Mucosa of gallbladder (tissue), 1 donor: ENCODE results near the gene GATC. TPM values are rescaled to one million over a fixed set of nuclear protein-coding genes. Genes with fewer than 3 reads are reported as not detected.
A peak's percentile ranks its signal among the peaks of the same experiment; 100 is the strongest.
"Not testable (repeated sequence)": the region's sequence is repeated elsewhere in the genome, so short reads cannot be mapped to it uniquely, and the experiment has no call there.

Experiments used
- DNase-seq: peaks from one replicate; pipeline ENCODE4 v3.0.0-alpha.2; 2020; ENCODE audit warnings: low spot score
- total RNA-seq: library from RNA; stranded (reverse); gene quantifications from one replicate; pipeline ENCODE4 v1.2.1, GENCODE V29; 2021
- donor health status: DM: no; HTN: no; CAD: no.

GATC gene
- total RNA-seq, 1 donor from 2014 or later, result 30.2 TPM

DNA sequence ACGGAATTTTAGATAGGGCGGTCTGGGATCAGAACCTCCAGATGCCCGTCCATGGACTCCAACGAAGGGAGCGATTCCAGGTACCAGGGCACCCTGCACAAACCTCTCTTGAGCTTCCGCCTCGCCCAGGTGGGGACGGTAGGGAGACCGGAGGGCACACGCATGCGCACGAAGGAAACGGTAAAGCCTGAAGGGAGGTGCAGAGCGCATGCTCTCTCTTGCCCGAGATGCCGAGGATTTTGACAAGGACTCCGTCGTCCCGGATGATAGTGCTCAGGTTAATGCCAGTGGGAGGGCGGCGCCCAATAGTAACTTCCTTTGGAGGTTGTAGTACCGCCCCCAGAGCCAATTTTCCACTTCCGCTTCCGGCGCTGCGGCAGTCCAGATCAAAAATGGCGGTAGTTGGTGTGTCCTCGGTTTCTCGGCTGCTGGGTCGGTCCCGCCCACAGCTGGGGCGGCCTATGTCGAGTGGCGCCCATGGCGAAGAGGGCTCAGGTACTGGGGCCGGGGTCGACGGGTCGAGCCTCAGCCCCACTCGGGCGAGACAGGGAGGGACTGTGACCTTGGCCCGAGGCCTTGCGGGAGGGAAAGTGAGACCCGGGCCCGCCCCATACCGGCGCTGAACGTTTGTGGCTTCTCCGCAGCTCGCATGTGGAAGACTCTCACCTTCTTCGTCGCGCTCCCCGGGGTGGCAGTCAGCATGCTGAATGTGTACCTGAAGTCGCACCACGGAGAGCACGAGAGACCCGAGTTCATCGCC lies 8.3 kb upstream of the GATC start, which contains the start of gene COX6A1:
Gene COX6A1 (plus strand): TSS at position 379 of the 760 bp plus-strand sequence. CDS start 14 bp downstream, at position 393.
- peak; percentile 97 for DNase-seq

- DNase-seq, result no peak
Measured at GRCh38 chr12:120438495-120439198, 7.6 kb upstream of the GATC start.

DNA sequence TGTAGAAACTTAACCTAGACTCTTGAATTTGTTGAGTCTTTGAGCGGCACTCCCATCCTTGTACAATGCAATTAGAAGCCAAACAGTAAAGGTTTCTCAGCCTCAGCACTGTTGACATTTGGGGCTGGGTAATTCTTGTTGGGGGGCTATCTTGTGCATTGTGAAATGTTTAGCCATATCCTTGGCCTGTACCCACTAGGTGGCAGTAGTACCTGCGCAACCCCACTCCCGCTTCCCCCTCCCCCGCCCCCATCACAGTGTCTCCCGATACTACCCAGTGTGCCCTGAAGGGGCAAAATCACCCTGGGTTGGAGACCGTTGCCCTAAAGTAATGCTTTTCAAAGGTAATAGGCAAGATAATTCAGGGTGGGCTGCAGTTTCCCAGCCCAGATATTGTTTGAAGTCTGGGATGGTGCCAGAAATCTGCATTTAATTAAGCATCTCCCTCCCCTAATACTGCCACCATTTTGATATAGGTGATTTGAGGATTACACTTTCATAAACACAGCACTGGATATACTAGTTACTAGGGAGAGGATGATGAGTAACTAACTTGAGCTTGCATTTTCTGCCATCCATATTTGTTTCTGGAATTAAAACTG lies 6.5 kb upstream of the GATC start:
- peak; percentile 34 for DNase-seq

DNA sequence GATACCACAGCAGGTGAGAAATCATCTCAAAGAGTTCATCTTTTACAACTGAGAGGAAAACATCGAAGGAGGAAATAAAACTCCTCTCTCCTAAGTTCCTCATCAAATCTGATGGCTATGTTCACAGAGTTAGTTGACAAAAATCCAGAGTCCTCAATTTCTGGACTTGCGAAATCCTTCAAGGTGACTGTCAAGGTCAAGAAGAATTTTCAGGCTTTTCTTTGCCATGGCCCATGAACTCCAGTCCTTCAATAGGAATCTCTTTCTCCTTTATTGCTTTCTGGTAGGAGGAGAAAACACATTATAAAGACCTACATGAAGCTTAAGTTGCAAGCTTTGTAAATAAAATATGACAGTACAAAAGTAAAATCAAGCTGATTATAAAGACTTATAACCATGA lies 1.6 kb upstream of the GATC start:
- no peak for DNase-seq

DNA sequence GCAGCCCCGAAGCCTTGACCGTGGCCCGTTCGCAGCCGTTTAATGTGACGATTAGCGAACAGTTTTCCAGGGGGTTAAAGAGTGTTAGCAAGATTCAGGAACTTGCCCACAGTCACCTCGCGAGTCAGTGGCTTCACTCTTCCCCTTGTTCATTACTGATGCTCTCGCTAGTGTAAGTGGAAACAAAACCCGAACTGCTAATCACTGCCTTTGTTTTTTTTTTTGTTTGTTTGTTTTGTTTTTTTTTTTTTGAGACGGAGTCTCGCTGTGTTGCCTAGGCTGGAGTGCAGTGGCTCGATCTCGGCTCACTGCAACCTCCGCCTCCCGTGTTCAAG lies 567 bp downstream of the GATC start:
- not testable (repeated sequence) for DNase-seq

DNA sequence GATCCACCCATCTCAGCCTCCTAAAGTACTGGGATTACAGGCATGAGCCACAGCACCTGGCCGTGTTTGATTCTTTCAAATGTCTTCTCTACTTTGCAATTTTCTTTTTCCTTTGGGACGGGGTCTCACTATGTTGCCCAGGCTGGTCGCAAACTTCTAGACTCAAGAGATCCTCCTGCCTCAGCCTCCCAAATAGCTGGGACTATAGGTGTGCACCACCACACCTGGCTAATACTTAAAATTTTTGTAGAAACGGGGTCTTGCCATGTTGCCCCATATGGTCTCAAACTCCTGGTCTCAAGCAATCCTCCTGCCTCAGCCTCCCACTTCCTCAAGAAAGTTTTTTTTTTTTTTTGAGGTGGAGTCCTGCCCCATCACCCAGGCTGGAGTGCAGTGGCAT lies 1.7 kb downstream of the GATC start:
- no peak for DNase-seq

- not testable (repeated sequence) for DNase-seq
Measured at GRCh38 chr12:120452524-120452923, 6.3 kb downstream of the GATC start.

DNA sequence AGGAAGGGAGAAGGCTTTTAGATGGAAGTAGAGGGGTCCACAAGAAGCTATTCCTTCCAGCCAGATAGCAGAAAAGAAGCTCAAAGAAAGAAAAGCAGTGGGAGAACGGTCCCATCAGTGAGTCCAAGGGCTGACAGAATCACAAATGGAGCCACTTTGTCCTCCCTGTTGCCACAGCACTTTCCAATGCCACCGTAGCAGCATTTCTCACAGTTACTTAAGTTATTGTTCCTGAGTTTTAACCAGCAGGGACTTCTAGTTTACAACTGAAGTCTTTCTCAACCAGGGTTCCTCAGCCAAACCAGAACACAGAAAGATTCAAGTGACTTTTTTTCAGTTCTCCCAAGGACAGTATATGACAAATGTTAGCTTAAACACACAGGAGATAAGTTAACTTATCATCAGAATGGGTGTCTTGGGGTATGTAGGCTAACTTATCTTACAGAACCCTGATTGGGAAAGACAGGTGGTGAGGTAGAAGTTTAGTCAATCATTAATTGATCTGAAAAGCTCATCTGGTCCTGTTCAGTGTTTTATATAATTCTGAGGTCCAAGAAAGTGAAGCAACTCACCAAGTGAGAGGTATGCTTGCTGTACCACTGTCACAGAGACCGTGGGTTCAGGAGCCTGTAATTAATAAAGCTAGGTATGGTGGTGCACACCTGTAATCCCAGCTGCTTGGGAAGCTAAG lies 7.0 kb downstream of the GATC start:
- DNase-seq, result no peak

DNA sequence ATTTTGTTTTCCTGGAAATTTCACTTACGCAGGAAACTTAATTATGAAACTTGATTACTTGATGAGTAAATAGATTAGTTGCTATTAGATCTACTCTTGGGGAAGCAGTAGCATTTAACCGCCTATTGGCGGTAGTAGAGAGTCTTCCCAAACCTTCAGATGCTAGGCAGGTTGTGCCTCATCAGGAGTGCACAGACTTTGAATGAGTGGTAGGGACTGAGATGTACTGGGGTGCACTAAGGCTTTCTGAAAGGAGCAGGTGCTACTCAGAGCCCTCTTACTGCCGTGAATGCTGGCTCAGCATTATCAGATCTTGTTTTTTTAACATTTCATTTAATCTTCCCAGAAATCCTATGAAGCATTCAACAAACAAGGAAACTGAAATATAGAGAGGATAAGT lies 7.7 kb downstream of the GATC start:
- DNase-seq, result no peak

GRCh38 chr12:120455302-120455701 lies 9.1 kb downstream of the GATC start:
- DNase-seq, result no peak

GRCh38 chr12:120457133-120457532 lies 10.9 kb downstream of the GATC start:
- no peak for DNase-seq

GRCh38 chr12:120460157-120460556 lies 13.9 kb downstream of the GATC start:
- no peak for DNase-seq

- DNase-seq, result no peak
Measured at GRCh38 chr12:120462099-120462640, 15.9 kb downstream of the GATC start.

DNA sequence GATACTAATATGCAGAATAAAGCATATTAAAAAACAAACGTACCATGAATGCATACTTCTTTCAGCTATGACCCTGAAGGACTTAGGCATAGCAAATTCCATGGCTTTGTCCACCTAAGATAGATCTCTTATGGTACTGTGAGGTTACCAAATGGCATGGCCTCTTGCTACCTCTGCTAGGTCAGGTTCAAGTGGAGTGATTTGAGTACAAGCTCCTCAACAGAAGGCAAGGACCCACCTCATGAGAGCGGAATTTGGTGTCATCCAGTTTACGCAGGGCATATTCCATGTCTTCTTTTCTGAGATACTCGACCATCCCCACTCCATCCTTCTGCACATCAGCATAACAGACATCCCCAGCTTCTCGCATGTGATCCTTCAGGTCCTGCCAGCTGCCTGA lies 17.5 kb downstream of the GATC start:
- DNase-seq, result no peak

DNA sequence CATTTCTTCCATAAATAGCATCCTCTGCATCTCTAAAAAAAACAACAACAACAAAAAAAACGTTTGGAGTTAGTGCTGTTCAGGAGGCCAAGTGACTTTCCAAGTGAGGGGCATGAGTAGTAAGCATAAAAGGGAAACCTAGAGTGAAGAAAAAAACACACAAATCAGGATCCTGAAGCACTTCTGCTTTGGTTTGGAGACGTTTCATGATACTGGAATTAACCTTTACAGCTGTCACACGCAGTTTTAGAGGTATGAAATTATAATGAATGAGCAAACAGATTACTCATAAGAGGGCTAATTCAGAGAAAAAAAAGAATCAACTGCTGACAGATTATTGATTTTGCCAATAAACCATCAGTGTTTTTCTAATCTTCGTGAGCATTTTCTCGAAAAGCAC lies 19.5 kb downstream of the GATC start:
- DNase-seq, result no peak

- no peak for DNase-seq
Measured at GRCh38 chr12:120466560-120467315, 20.5 kb downstream of the GATC start.

- DNase-seq, result no peak
Measured at GRCh38 chr12:120467439-120467838, 21.2 kb downstream of the GATC start.

DNA sequence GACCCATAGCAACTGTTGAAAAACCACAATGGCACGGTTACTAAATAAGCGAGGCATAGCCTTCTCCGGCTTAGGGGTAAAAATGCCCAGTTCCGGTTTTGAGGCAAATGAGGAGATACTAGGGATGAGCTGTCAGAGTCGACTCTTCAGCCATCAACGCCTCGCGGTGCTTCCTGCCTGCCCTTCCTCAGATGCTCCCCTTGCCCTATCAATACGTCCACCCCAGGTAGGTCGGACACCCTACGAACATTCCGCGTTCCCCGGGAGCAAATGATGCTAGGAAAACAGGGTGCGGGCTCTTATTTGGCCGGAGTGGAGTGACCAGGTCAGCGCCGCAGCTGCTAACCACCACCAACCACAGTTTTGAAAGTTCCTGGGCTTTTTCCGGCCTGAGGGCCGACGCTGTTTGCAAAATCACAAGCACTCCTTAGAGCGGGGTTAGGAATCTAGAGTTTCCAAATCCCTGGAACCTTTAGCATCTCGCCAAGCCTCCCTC lies 22.1 kb downstream of the GATC start:
- peak; percentile 14 for DNase-seq

- DNase-seq, result peak; percentile 15
Measured at GRCh38 chr12:120468821-120469449, 22.7 kb downstream of the GATC start.

DNA sequence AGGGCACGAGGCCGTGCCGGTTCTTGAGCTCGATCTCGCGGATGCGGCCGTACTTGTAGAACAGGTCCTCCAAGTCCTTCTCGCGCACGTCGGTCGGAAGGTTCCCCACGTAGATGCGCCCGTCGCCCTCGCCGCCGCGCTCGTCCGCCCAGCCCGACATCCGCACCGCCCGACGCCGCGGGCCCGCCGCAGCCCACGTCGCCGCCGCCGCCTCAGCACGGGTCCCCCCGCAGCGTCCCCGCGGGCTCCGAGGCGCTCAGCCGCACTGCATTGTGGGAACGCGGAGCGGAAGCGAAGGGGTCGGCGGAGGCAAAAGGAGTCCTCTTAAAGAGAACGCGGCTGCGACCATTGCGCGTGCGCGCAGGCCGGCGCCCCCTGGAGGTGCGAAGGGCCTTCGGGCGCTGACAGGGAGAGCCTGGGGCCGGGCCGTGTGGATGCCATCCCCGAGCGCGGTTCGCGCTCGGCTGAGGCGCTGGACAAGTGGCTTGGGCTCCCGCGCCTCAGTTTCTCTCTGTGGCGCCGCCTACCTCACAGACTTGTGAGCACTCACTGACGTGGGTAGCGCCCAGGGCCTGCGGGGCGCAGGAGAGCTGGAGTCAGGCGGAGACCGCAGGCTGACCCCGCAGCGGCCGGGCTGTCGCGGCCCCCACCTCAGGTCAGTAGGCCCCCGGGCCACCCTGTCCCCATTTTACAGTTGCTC lies 23.4 kb downstream of the GATC start, which contains the start of gene SRSF9:
Gene SRSF9 (minus strand): TSS at position 299 of the 700 bp plus-strand sequence. CDS start 139 bp downstream, at position 160.
- DNase-seq, result peak; percentile 96
